GM21360 (cell line): ENCODE results near the gene FMN1.

Source experiments
- ATAC-seq: cut with Tn5 transposase; IDR thresholded peaks from one replicate; pipeline ENCODE4 v1.9.1; 2021; ENCODE audit warnings: mild to moderate bottlenecking, moderate library complexity; ENCODE audit not compliant: unreplicated experiment

Gene FMN1

GRCh38 chr15:32843219-32843815 lies 351.2 kb downstream of the FMN1 start:
- ATAC-seq = no peak

- no peak for ATAC-seq
Observed at GRCh38 chr15:32842081-32842480, 352.4 kb downstream of the FMN1 start.

DNA sequence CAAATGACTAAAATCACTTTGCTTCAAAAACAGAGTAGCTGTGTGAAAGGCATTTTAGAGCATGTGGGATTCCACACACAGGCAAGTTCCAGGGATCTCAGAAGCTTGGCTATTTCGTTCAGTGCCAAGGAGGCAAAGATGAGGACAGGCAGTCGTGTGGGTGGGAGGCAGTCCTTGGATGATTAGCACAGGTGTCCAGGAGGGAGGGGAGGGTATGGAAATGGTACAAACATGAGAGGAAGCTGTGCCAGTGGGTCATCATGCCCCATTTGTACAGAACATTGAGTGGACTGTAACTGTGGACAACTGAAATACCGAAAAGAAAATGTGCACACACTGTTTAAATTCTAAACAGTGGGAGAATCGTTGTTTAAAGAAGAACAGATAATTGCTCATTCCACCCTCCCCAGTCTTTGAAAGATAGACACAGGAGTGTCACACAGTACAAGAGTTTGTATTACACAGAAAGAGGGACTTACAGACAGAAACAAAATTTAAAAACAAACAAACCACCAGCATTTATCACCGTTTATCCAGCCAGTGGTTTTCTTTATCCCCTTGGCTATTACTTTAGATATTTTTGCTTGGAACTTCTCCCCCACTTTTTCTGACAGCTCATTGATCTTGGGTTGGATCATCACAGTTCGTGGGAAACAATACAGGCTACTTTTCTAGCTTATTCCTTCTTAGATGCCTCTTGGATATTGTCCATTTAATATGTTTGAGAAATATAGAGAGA lies 353.8 kb downstream of the FMN1 start:
- no peak for ATAC-seq

- no peak for ATAC-seq
Observed at GRCh38 chr15:32838820-32839219, 355.7 kb downstream of the FMN1 start.

DNA sequence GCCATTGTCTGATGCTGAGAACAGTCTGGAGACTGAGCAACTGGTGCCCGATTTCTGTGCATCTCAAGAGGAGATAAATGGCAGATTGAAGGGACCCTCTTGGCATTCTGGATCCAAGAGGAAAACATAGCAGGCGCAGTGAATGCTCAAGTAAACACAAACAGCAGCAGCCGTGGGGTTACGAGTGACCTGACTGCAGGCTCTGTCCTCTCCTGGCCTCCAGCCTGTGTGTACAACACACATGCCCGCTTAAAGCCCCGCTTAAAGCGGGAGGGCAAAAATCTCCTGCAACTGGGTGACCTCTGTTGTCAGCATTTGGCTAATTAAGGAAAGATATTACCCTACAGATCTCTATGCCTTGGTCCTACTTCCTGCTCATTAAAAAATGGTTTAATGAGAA lies 356.2 kb downstream of the FMN1 start:
- no peak for ATAC-seq

- no peak for ATAC-seq
Observed at GRCh38 chr15:32837935-32838334, 356.6 kb downstream of the FMN1 start.

DNA sequence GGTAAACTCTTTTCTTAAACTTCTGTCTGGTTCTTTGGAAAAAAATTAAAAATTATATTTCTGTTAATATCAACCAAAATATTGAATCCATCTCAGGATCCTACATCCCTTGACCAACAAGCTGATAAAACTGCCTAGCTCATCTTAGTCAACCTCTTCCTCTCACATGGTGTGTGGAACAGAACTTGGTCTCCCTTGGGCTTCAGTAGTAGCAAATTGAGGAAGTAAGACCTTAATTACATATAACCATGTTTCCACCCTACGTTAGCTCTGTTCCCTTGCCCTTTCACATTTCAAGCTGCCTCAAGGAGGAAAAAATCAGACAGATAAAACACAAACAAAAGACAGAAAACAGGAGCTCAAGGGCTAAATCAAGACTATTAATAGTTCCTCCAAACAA lies 360.4 kb downstream of the FMN1 start:
- peak; percentile 71 for ATAC-seq

GRCh38 chr15:32833379-32833821 lies 361.1 kb downstream of the FMN1 start:
- no peak for ATAC-seq

- ATAC-seq = no peak
Observed at GRCh38 chr15:32831485-32831884, 363.0 kb downstream of the FMN1 start.

GRCh38 chr15:32830241-32830640 lies 364.3 kb downstream of the FMN1 start:
- ATAC-seq = no peak

- no peak for ATAC-seq
Observed at GRCh38 chr15:32829436-32829835, 365.1 kb downstream of the FMN1 start.

DNA sequence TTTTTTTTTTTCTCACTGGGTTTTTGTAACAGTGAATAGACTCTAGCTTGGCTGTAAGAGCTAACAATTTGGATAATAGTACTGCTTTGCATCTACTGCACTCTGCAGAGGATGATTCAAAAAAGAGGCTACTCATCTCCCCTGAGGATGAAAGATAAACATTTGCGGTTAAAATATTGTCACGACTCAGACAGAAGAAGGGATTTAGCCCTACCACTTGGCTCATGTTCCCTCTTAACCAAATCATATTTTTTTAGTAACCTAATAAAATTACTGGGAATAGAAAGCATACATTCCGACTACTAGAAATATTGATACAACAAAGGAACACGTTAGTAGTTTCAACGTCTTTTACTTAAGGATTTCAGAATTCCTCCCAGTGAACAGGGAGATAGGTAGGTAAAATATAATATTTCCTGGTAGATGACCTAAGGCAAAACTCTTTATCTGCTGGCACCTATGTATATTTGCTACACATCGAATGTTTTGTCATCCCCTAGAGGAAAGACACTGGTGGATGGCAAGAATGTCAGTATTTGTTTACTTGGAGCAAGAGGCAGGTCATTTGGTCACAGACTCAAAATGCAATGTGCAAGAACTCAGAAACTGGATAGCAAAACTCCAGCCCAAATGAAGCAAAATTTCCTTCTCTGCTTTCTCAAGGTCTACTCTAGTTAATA lies 365.9 kb downstream of the FMN1 start:
- ATAC-seq = no peak

DNA sequence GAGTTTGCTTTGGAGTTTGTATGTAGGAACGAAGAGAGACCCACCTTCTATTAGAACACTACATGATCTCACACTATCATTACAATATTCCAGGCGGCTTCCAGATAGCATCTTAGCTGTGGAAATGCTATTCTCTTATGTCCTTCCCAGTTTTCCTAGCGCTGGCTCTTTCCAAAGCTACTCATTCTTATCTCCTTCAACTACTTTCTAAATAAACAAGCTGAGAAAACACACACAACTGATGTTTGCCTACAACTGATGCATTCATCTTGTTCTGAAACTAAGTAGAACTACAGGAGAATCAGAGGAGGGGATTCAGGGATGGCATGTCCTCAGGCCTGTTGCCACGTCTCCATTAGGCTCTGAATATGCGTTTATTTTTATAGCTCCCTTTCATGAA lies 367.8 kb downstream of the FMN1 start:
- ATAC-seq = no peak

- no peak for ATAC-seq
Observed at GRCh38 chr15:32825219-32825618, 369.3 kb downstream of the FMN1 start.

DNA sequence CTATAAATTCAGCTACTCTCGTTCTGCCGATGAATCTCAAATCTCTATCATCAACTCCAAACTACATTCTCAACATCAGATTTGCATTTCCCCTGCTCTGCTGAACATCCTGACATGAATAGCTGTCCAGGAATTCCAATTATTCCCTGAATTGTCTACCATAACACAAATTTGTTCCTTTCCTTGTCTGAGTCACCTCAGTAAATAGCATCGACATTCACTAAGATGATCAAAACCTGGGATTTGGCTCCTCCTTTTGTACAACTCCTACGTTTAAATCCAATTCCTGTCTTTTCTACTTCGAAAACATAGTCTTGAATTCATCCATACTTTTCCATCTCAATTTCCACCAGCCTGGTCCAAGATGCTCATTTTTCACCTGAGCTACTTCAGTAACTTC lies 369.7 kb downstream of the FMN1 start:
- ATAC-seq = no peak

DNA sequence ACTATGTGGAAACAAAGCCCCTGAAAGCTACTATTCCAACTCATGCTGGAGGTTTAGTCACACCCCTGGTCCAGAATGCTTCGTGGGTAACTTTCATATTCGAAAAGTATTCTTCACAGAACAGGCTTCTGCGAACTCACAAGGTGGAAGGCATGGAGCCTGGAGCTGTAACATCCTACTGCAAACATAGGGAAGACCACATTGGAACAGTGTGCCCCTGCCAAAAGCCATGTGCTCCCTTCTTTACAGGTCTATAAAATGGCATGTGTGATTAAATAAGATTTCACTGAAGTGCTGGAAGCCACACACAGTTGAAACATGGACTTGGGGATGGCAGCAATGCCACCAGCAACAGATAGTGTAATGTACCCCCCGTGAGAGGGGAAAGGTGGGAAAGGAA lies 370.8 kb downstream of the FMN1 start:
- no peak for ATAC-seq

DNA sequence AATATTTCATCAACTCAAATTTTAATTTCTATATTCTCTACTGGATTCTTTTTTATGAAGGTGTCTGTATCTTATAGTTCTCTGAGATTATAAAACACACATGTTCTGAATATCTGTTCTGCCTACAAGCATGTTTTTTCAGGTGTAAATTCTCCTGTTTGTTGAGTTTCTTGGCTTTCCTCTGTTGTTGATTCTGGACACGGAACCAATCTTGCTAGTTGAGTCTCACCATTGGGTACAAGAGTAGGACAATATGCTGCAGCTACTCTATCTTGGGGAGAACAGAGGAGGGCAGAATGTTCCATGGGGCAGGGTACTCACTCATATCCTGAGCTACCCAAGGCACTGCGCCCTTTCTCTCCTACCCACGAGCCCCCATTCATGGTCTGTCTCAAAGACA lies 371.8 kb downstream of the FMN1 start:
- ATAC-seq = no peak

- ATAC-seq = no peak
Observed at GRCh38 chr15:32819448-32819847, 375.1 kb downstream of the FMN1 start.

DNA sequence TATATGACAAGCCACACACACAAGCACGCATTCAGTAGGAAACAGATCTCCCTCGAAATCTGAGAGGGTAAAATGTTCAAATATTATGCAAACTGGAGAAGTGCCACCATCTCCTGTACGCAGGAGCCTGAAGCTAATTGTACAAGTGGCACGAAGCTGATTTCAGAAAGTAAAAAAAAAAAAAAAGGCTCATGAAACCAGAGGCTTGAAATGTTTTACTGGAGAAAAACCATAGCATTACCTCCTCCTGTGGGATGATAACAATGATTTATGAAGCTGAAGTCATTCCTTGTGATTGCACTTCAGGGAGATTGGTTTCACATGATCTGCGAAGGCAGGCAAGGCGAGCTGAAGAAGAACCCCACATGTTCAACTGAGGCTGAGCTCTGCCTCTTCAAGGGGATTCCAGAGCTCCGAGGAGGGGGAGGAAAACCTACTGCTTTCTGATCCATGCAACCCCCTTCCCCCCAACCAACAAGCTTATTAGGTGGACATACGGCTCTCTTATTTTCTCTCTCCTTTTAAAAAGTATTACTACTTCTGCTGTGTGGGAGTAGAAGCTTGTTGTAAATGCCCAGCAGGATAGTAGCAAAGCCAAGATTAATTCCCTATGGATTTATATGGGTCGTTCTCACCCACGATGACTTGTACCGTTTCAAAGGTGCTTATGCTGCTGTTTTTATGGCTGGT lies 375.6 kb downstream of the FMN1 start:
- ATAC-seq = no peak

DNA sequence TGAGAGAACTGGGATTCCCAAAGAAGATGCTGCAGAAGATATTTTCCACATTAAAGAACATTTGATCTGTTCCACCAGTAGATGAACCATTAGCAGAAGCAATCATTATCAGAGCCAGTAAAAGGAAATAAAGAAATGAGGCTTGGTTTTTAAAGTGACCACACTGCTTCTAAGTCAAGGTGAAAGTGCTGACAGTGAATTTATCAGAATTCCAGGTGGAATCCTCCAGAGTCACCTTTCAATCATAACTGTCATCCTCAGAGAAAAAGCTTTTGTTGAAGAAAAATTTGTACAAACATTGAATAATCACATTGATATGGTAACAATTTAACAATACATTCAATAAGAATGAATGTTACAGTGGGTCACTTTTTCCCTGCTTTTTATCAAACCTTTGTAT lies 376.9 kb downstream of the FMN1 start:
- no peak for ATAC-seq

DNA sequence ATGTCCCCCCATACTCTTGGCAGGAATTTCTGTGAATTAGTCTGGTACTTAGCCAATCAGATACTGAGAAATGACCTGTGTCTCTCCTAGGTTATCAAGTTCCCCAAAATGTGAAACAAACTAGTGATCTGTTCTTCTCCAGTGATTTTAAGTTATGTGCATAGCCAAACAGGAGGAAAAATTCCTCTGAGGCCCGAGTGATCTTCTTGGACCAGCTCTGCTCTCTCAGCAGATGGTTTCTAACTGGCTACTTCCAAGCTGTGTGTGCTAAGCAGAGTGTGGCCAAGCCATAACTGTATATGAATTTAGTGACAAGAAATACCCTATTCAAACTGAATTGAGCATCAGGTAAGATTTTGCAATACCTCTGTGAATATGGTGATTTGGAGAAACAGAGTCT lies 387.2 kb downstream of the FMN1 start:
- ATAC-seq = no peak

GRCh38 chr15:32803631-32804030 lies 390.9 kb downstream of the FMN1 start:
- no peak for ATAC-seq
